ENCODE results near the gene MUCL3.

GRCh38 chr6:30954631-30955366 lies 14.0 kb downstream of the MUCL3 start:
- TF ChIP-seq CTCF (conservative IDR thresholded peaks at IDR 0.05; ENCODE audit: low read depth, low read length) (no peak), EZH2 (IDR thresholded peaks at IDR 0.05; ENCODE audit: borderline replicate concordance, low read depth, low read length, poor library complexity, severe bottlenecking) (no peak)
